HepG2 (cell line): Measurements from ENCODE around the gene SPAG9. TPM values are rescaled to one million over a fixed set of nuclear protein-coding genes. Genes with fewer than 3 reads are reported as not detected.
A peak's percentile ranks its signal among the peaks of the same experiment; 100 is the strongest.

Experiments
- CREBL2 ChIP-seq: sonication (generic); formaldehyde crosslinking; IDR thresholded peaks from 2 replicates; pipeline ENCODE4 v1.8.1; 2023; ENCODE audit warnings: missing genetic modification reagents, mild to moderate bottlenecking, borderline replicate concordance
- GLMP ChIP-seq: sonication (generic); formaldehyde crosslinking; IDR thresholded peaks from 2 replicates; pipeline ENCODE4 v1.9.0; 2021; ENCODE audit warnings: missing genetic modification reagents, mild to moderate bottlenecking, borderline replicate concordance
- HOXA7 ChIP-seq: sonication (generic); formaldehyde crosslinking; IDR thresholded peaks from 2 replicates; pipeline ENCODE4 v1.8.1; 2022; ENCODE audit warnings: mild to moderate bottlenecking, missing genetic modification reagents, moderate library complexity
- NCOA1 ChIP-seq: sonication (generic); formaldehyde crosslinking; IDR thresholded peaks from 2 replicates; pipeline ENCODE4 v1.9.0; 2021; ENCODE audit warnings: missing genetic modification reagents
- POGZ ChIP-seq: sonication (generic); formaldehyde crosslinking; IDR thresholded peaks from 2 replicates; pipeline ENCODE4 v1.4.0; 2020; ENCODE audit warnings: mild to moderate bottlenecking, missing genetic modification reagents
- POLR2AphosphoS5 ChIP-seq: IDR thresholded peaks from 2 replicates; pipeline ENCODE4 v1.6.1; 2012; ENCODE audit warnings: low read depth, low read length
- RBAK ChIP-seq: sonication (generic); formaldehyde crosslinking; IDR thresholded peaks from 2 replicates; pipeline ENCODE4 v1.5.1; 2020; ENCODE audit warnings: mild to moderate bottlenecking, missing genetic modification reagents
- RFX5 ChIP-seq: IDR thresholded peaks from 2 replicates; pipeline ENCODE4 v1.6.1; 2011; ENCODE audit warnings: low read depth, low read length, improper control_type of control experiment
- SMAD3 ChIP-seq: sonication (generic); formaldehyde crosslinking; IDR thresholded peaks from 2 replicates; pipeline ENCODE4 v1.4.0; 2020; ENCODE audit warnings: missing genetic modification reagents
- TRIM22 ChIP-seq: fragments of 450-650 bp; IDR thresholded peaks from 2 replicates; pipeline ENCODE4 v1.6.1; 2017
- YY1 ChIP-seq: IDR thresholded peaks from 2 replicates; pipeline ENCODE4 v1.6.1; 2011; ENCODE audit warnings: low read length, low read depth, moderate library complexity, mild to moderate bottlenecking; ENCODE audit not compliant: insufficient read depth, insufficient replicate concordance
- ZNF253 ChIP-seq: sonication (generic); formaldehyde crosslinking; IDR thresholded peaks from 2 replicates; pipeline ENCODE4 v1.8.0; 2022; ENCODE audit warnings: mild to moderate bottlenecking, missing genetic modification reagents, borderline replicate concordance
- ZNF33B ChIP-seq: sonication (generic); formaldehyde crosslinking; IDR thresholded peaks from 2 replicates; pipeline ENCODE4 v1.5.1; 2020; ENCODE audit warnings: mild to moderate bottlenecking, missing genetic modification reagents
- ZNF773 ChIP-seq: sonication (generic); formaldehyde crosslinking; IDR thresholded peaks from 2 replicates; pipeline ENCODE4 v1.4.0; 2020; ENCODE audit warnings: missing genetic modification reagents, borderline replicate concordance
- ZNF792 ChIP-seq: IDR thresholded peaks from 2 replicates; pipeline ENCODE4 v1.6.1; 2016
- ZSCAN12 ChIP-seq: sonication (generic); formaldehyde crosslinking; IDR thresholded peaks from 2 replicates; pipeline ENCODE4 v1.9.0; 2021; ENCODE audit warnings: mild to moderate bottlenecking, missing genetic modification reagents
- polyA plus RNA-seq, 8 experiments: library from polyadenylated mRNA; depleted of rRNA in 3 of 8; stranded (reverse) in 7 of 8; unstranded in 1 of 8; fragments of >200 nt; fragmentation: Illumina TruSeq in 4 of 8; extraction: Trizol in 4 of 8; gene quantifications; 2 replicates each; pipeline versions ENCODE4 v1.2.1 to v1.2.3, GENCODE V29; 2011 to 2016; ENCODE audit warnings: low read depth in 4 of 8, missing spikeins in 1 of 8, mixed read lengths in 1 of 8; ENCODE audit not compliant: insufficient read depth in 1 of 8
- total RNA-seq, 5 experiments: library from RNA; depleted of rRNA; stranded (reverse); fragments of >200 nt; fragmentation: Illumina TruSeq; extraction: Trizol; gene quantifications; 2 replicates each; pipeline ENCODE4 v1.2.3, GENCODE V29; 2016; ENCODE audit warnings: low read depth in 1 of 5
- TF ChIP-seq, protein P1 (sequence below): sonication (generic); formaldehyde crosslinking; IDR thresholded peaks from 2 replicates; pipeline ENCODE4 v1.5.0; 2020; ENCODE audit warnings: missing genetic modification reagents
- TF ChIP-seq, protein P2 (sequence below): sonication (generic); formaldehyde crosslinking; IDR thresholded peaks from 2 replicates; pipeline ENCODE4 v1.4.0; 2020; ENCODE audit warnings: missing genetic modification reagents, low read depth, mild to moderate bottlenecking, borderline replicate concordance

The SPAG9 gene
- total and polyA plus RNA-seq, 2 of the 13 experiments (the other 11 are each of a cell fraction or from before 2014, with no cell fraction given): 43.2 to 78.6 TPM

GRCh38 chr17:51153210-51154072, 32.8 kb upstream of the SPAG9 start, which contains the start of gene NME1 (continued):
- TF ChIP-seq RFX5 (peak; percentile 71; the same call in 1 of the 2 replicates), YY1 (peak; percentile 88), POGZ (CRISPR knock-in tag) (peak; percentile 100), TRIM22 (no peak), ZSCAN12 (CRISPR knock-in tag) (peak; percentile 95), ZNF773 (CRISPR knock-in tag) (0 out of 2 replicates have a peak, but pooled peaks have one; percentile 77), POLR2AphosphoS5 (peak; percentile 85), RBAK (CRISPR knock-in tag) (peak; percentile 72; the same call in 1 of the 2 replicates), CREBL2 (CRISPR knock-in tag) (no peak; the same call in 1 of the 2 replicates), GLMP (CRISPR knock-in tag) (no peak; the same call in 1 of the 2 replicates), ZNF33B (CRISPR knock-in tag) (peak; percentile 71; the same call in 1 of the 2 replicates), SMAD3 (CRISPR knock-in tag) (peak; percentile 100), HOXA7 (CRISPR knock-in tag) (no peak), ZNF792 (CRISPR knock-in tag) (peak; percentile 97), ZNF253 (CRISPR knock-in tag) (peak; percentile 66), NCOA1 (CRISPR knock-in tag) (peak; percentile 88; the same call in 1 of the 2 replicates)
- TF ChIP-seq, protein P1, sequence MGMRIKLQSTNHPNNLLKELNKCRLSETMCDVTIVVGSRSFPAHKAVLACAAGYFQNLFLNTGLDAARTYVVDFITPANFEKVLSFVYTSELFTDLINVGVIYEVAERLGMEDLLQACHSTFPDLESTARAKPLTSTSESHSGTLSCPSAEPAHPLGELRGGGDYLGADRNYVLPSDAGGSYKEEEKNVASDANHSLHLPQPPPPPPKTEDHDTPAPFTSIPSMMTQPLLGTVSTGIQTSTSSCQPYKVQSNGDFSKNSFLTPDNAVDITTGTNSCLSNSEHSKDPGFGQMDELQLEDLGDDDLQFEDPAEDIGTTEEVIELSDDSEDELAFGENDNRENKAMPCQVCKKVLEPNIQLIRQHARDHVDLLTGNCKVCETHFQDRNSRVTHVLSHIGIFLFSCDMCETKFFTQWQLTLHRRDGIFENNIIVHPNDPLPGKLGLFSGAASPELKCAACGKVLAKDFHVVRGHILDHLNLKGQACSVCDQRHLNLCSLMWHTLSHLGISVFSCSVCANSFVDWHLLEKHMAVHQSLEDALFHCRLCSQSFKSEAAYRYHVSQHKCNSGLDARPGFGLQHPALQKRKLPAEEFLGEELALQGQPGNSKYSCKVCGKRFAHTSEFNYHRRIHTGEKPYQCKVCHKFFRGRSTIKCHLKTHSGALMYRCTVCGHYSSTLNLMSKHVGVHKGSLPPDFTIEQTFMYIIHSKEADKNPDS (CRISPR knock-in tag): peak; percentile 81; the same call in 1 of the 2 replicates
- TF ChIP-seq, protein P2, sequence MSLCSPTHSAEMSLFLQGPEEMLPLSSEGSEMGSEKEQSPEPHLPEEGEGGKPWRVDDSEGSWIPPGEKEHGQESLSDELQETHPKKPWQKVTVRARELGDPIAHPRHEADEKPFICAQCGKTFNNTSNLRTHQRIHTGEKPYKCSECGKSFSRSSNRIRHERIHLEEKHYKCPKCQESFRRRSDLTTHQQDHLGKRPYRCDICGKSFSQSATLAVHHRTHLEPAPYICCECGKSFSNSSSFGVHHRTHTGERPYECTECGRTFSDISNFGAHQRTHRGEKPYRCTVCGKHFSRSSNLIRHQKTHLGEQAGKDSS (CRISPR knock-in tag): peak; percentile 99
